HPDE6-E6E7 (cell line): ENCODE results near the gene STK24.

Source experiments
- DNase-seq: peaks from one replicate; pipeline ENCODE4 v3.0.0; 2011; ENCODE audit warnings: missing footprints; ENCODE audit errors: extremely low spot score

Gene STK24

DNA sequence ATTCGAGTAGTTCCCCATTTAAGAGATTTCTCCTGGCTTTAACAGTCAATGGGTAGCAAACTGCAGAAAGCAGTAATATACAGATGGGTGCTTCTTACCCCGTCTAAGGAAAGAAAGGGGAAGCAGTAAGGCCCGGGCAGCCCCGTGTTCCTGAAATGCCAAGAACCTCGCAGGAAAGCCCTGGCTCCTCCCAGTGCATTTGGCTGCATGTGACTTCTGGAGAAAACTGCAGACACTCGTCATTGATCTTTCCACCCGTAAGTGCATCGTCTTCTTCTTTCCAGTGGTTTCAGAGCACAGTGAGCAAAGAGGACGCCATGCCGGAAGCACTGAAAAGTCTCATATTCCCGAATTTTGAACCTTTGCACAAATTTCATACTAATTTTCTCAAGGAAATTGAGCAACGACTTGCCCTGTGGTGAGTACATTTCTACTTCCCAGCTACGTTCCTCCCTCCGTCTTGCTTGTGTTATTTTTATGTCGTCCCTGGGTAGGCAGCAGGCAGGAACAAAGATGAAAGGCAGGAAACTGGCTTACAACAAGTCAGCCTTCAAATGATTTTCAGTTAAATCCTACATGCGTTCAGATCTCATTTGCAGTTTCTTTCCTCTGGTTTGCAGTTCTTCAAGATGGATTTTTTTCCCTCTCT lies 165.2 kb downstream of the STK24 start:
- DNase-seq, result no peak

DNA sequence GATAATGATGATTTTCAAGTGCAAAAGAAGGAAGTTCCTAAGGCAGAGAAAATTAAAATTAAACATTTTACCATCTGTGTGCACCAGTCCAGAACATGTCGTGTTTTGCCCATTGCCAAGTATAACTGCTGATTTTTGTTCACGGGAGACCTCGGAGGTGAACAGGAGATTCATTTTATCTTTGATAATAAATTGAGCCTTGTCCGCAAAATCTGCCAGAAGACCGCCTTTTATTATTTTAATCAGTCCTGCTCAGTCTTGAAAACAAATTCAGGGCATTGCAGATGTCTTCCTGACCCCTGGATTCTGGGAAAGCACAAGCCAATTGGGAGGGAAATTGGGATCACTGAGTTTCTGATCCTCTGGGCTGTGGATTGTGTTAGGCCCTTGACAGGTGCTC lies 165.9 kb downstream of the STK24 start:
- DNase-seq, result no peak

DNA sequence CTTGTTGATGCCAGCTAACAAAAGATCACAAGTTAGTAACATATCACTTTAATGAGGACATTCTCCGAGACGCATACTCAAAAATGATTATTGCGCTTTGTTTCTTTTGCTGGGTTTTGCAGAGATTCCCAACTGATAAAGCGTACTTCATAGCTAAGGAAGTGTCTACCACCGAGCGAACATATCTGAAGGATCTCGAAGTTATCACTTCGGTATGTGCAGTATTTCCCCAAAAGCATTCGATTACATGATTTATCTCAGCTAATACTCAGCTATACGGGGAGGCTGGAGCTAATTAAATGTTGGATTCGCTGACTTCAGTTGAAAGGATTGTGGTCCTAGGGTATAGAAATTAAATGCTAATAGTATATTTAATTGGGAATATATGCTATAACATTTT lies 166.3 kb downstream of the STK24 start:
- no peak for DNase-seq

DNA sequence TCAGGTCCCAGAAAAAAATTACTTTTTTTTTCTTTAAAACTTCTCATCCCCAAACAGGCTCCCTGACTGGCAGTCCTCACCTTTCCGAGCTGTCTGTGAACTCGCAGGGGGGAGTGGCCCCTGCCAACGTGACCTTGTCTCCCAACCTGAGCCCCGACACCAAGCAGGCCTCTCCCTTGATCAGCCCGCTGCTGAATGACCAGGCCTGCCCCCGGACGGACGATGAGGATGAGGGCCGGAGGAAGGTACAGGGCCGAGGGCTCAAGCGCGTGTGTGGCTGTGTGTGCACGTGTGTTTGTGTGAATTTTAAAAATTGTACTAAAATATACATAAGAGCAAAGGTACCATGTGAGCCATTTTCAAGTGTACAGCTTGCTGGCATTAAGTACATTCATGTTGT lies 167.6 kb downstream of the STK24 start:
- no peak for DNase-seq

DNA sequence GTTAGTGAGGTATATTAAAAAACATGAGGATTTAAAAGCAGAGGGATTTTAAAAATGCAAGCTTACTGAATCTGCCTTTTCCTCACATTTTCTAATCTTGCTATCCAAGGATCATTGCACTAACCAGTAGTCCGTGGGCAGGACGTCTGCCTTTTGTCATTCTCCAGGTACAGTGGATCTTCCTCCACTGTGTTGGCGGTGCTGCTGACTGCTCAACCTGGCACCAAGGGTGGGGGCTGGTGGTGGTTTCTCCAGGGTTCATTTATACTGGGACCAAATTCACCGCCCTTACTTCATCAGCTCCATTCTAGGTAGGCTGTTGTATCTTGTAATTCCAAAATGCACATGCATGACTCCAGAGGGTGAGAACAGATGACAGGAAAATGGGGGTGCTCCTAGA lies 169.3 kb downstream of the STK24 start:
- no peak for DNase-seq

DNA sequence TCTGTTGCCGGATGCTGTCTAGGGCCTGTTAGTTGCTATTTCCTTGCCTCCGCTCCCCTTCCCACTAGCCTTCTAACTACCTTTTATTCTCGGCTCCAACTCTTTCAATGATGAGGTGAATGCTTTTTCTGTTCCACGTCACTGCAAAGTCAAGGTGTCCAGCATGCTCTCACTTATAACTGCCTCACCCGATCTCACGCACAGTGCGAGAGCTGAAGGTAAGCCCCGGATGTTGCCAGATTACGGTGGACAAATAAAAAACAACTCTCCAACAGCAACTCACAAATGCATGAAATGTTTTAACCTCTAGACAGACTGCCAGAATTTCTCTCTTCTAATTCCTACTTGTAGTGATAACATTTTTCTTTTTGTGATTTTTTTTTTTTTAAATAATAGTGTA lies 169.9 kb downstream of the STK24 start:
- DNase-seq, result no peak

DNA sequence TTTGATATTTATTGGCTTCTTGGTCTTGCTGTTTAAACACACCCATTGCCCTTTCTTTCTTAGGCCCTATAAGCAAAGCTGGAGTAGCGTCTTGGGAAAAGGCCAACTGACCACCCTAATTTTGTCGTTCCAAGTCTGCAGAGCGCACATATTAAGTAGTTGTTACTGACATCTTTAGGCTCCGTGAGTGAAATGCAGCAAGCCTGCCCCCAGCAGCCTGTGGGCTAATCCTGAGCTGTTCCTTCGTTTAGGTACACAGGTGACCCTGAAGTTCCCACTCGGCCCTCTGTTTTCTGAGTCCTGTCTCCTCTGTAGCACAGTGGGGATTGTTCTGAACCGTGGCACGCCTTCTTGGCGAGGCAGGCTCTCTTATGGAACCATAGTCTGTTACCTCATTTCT lies 170.5 kb downstream of the STK24 start:
- no peak for DNase-seq

DNA sequence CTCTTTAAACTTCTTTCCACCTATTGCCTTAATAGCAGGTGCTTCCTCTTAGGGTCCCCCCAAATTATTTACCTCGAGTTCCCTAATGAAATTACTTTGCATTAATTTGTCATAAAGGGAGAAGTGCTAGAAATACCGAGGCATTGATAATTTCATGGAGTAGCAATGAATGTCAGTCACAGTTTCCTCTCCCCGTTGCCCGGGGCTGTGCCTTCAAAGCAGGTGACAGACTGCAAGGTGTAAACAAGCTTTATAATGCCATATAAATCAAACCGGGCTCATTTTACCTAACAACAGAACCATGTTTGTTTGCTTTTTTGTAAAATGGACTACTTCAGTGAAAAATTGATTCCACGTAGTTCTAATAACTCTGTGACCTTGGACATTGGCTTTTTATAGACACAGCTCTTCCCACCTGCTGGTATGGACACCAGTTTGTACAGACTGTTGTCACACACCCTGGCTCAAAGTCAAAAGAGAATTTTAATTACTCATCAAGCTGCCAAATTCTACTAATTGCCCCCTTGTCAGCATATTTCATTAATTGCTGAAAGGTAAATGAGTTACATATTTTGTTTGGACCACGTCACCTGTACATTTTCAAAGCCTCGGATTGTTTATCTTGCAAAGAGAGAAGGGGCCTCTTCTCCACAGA lies 171.1 kb downstream of the STK24 start:
- DNase-seq, result no peak

DNA sequence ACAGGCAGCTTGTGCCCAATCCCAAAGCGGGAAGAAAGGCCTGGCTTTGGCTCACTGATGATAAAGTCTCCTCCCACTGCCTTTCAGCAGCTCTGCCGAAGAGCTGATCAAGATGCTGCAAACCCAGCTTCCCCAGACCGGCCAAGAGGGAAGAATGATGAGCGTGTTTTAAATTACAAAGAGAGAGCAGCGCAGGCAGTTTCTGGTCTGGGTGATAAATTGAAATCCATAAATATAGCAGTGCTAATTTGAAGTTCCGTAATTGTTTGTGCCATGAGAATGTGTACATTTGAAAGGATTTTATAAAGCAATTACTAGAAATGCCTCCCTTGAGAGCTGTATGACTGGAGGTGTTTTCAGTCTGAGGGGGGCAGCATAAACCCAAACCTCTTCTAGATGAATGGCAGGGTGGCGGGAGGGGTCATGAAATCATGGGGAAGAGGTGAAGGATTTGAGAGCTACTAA lies 171.8 kb downstream of the STK24 start:
- DNase-seq, result no peak

DNA sequence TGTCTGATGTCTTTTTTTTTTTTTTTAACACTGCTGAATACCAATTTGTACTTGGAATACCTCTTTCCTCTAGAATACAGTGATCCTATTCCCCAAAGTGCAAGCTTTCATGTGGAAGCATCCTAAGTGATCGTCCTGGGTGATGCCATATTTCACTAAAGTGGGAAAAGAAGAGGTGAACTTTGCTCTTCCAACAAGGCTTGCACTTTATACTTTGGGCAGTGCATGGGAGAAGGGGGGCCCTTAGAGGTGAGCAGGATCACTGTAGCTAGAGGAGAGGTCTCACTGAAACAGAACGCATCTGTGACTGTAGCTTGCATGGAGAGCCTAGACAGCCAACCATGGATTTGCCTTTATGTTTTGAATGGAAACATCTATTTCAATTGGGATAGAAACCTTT lies 173.8 kb downstream of the STK24 start:
- no peak for DNase-seq

DNA sequence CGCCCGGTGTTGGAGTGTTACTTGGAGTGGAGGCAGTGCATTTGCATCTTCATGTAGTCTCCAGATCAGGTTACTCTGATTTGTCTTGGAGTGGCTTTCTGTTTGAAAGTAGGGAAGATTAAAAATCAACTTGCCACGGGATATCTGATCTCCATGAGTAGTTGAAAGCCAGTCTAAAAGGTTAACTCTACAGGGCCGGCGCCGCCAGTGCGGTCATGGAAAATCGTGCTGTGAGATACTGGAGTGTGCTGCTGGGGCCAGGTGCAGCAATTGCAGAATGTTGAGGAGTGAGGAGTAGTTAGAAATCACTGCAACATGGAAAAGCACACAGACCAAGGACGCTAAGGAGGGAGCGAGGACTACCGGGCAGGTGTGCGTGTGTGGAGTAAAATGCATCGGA lies 175.0 kb downstream of the STK24 start:
- no peak for DNase-seq

DNA sequence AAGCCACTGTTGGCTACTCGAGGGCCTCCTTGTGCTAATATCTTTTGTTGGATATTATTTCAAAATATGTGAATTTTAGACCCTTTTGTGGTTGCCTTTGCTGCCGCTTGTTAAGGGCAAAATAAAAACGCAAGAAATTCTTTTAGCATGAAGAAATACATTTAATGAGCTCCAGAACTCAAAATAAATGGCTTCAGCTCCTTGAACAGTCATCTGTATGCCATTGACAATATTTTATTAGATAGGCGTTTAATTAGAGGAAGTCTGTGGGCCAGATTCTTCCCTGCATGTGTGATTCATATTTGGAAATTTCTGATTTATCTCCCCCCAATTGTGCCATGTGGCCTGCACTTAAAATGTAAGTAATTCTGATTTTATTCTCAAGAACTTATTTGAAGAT lies 177.2 kb downstream of the STK24 start:
- DNase-seq, result no peak

DNA sequence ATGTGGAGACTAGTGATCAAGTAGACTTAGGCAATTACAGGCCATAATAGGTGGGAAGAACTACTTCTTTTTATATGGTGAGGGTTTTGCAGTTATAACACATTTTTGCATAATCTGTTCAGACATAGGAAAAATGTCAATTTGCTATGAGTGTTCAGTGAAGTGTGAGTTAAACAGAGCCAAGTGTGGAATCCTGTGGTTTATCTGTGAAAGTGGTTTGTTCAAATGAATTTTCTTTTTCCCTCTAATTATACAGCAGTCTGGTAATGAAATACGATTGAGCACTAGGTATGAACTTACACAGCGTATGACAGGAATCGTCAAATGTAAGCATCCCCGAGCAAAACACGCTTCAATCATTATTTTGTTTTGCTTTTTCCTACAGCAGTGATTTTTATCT lies 178.3 kb downstream of the STK24 start:
- DNase-seq, result no peak

DNA sequence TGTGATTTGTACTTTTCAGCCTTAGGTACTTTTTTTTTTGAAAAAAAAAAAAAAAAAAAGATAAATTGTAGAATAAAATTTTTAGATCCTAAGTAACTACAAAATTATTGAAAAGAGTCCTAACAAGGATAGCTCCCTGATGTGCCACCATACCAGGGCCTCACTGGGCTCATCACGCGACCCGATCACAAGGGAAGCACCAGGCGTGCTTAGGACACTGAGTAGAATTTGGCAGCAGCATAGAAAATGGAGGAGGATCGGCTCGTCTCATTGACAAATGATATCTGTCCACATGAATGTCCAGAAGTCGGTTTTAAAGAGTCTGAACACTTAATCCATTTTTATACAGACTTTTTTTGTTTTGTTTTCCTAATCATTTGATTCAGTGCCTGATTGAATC lies 179.0 kb downstream of the STK24 start:
- no peak for DNase-seq

DNA sequence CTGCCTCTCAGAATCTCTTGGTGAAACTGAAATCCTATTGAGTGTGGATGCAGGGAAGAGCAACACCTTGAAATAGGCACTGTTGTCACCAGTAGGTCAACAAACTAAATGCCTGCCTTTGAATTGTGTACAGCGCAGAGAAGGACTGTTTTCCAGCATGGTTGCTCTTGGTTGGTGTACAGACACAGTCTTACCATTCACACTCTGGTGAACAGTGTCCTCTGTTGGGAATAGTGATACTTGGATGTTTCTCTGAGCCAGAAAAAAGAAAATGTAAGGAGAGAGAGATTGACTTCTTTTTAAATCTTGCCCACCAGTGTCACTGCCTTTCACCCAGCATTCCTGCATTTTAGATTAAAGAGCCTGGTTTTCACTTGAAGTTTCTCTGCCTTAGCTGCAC lies 179.7 kb downstream of the STK24 start:
- no peak for DNase-seq

DNA sequence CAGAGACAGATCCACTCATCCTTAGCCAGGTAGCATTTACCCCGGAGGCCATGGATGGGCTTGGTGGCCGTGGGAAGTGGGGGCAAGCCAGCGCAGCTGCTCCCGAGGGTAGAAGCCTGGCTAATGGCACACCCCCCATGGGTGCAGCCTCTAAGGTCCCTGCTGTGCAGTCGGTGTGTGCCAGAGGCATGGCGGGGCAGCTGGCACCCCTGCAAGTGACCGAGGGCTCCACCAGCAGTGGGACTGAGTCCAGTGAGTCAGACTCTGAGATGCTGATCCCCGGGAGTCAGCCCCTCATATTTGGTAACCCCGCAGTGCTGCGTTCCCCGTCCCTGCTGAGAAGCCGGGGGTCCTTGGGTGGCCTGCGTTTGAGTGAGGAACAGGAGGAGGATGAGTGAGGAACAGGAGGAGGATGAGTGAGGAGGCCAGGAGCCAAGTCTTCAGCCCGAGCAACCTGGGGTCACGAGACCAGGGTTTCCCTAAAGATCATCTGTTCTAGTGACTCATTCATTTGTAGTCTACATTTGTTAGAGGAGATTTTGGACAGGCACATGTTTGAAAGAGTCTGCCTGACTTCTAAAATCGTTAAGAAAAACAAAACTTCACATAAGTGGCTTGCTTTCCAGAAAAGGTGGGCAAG lies 180.7 kb downstream of the STK24 start:
- DNase-seq, result no peak
